Hematopoietic multipotent progenitor cell treated with erythropoietin and hydrocortisone succinate and interleukin-3 and kit ligand, for 8 days (in vitro differentiated cells): ENCODE data around the gene EPB41L4A.

ENCODE experiments used
- DNase-seq: peaks from one replicate; pipeline ENCODE4 v3.0.0-alpha.2; 2015

Gene EPB41L4A

GRCh38 chr5:112202694-112203093 is 216.4 kb downstream of the EPB41L4A start:
- DNase-seq: no peak

DNA sequence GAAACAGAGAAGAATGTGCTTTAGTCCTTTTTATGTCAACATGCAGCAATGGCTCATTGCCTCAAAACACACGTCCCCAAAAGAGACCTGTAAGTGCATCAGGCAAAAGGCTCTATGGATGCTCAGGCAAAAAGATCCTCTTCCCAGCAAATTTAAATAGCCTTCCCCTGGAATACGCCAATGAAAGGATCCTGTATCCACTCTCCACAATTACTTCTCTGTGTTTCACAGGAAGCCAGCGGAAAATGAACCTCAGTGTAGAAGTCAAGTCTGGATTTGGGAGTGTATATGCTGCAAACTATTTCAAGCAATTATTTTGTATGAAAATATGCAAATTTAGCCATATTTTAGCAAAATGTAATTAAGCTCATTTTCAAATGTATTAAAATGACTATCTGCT is 217.9 kb downstream of the EPB41L4A start:
- DNase-seq: no peak

GRCh38 chr5:112200131-112200530 is 218.9 kb downstream of the EPB41L4A start:
- DNase-seq: no peak

- DNase-seq: no peak
Measured at GRCh38 chr5:112196584-112196983, 222.5 kb downstream of the EPB41L4A start.

DNA sequence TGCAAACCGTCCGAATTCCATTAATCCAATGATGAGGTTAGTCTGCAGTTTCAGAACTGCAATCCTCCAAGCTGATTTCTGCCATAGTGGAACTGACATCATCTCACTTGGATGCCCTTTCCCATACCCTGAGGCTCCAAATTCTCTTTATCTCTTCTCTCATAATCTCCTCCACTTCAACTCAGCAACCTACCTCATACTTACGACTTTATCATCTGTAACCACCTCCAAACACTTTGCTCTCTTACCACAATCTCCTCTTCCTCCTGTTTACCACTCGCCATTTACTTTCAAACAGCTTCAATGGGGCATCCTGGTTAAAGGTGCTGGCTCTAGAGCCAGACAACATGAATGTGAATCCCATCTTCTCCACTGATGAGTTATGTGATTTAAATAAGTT is 223.2 kb downstream of the EPB41L4A start:
- no peak for DNase-seq

- no peak for DNase-seq
Measured at GRCh38 chr5:112192866-112193265, 226.2 kb downstream of the EPB41L4A start.

- DNase-seq: no peak
Measured at GRCh38 chr5:112192072-112192471, 227.0 kb downstream of the EPB41L4A start.

- no peak for DNase-seq
Measured at GRCh38 chr5:112189391-112189790, 229.7 kb downstream of the EPB41L4A start.

DNA sequence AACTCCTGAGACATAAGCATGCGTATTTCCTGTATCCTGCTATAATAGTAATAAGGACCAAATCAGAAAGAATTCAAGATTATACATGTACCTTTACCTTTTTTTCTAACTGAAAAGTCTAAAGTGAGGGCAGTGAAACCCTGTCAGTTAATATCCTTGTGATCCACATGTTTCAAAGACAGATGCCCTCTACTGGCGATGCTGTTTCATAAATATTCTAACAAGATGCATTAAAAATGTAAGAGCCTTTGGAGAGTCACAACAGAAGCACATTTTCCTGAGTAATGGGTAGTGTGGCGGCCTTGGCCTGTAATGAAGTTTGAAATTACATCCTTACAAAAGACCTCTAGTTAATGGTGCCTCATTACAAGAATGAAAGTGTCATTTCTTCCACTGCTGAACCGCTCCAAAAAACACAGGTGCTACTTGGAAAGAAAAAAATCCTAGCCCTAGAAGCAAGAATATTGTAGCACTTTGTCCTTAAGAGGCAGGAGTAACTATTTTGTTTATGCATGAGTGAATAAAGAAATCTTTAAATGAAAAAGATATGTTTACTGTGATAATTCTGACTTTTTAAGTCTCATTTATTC is 232.6 kb downstream of the EPB41L4A start:
- DNase-seq: peak; percentile 73

GRCh38 chr5:112183874-112184273 is 235.2 kb downstream of the EPB41L4A start:
- no peak for DNase-seq

- DNase-seq: no peak
Measured at GRCh38 chr5:112183103-112183711, 235.9 kb downstream of the EPB41L4A start.

DNA sequence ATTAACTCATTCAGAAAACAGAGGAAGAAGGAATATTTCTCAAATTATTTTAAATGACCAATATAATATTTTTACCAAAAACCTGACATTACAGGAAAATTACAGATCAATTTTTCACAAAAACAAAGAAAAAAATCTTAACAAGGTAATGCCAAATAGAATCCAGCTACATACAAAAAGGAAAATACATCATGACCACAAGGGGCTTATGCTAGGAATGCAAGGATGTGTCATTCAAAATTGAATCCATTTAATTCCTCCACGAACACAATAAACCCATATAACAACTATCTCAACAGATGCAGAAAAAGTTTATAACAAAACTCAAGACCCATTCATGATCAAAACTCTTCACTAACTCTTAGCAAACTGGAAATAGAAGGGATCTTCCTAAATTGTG is 239.8 kb downstream of the EPB41L4A start:
- no peak for DNase-seq

- peak; percentile 82 for DNase-seq
Measured at GRCh38 chr5:112174959-112175594, 244.0 kb downstream of the EPB41L4A start.

- no peak for DNase-seq
Measured at GRCh38 chr5:112165897-112166737, 253.0 kb downstream of the EPB41L4A start.

DNA sequence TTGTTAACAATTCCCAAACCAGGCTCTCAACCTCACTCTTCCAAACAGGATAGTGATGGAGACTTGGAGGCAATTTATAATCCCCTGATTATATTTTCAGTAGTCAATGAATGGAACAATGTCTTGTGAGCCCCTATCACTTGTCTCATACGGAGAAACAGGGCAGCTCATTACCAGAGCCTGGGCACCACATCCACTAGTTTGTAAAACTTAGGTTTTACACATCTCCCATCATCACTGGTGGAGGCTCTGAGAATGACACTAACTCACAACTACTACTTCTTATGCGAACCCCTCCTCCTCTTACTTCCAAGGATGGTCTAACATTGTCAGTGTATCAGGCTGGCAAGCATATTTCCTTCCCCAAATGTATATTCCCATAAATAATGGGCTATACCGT is 253.7 kb downstream of the EPB41L4A start:
- DNase-seq: no peak

DNA sequence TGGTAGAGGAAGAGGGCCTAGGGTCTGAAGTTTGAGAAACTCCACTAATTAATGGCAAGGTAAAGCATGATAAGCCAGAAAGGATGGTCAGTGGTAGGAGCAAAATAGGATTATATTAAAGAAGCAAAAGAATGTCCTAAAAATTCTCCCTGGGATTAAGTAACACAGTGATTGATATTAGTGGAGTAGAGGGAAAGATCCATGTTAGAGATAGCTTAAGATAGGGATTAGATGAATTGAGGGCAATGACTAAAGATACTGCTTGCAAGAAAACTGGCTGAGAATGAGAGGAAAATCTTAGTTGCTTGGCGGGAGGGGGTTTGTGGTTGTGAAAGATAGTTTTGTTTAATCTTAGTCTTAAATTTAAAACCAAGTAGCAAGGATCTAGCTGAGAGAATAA is 255.6 kb downstream of the EPB41L4A start:
- no peak for DNase-seq

DNA sequence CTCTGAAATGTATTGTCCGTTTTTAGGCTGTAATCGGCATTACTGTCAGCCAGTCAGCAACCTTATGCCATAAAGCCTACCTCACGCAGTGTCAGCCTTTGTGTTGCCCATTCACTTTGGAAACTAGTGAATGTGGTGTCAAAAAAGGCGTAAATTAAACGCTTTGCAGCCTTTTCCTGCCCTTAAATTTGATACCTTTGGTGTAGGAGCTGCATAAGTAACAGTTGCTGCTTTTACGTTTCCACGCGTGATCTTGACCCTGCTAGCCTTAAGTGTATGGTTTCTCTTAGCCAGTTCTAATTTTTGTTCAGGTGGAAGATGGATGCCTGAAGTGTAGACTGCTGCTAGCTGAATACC is 257.7 kb downstream of the EPB41L4A start:
- no peak for DNase-seq

GRCh38 chr5:112160652-112161391 is 258.3 kb downstream of the EPB41L4A start:
- peak; percentile 90 for DNase-seq

DNA sequence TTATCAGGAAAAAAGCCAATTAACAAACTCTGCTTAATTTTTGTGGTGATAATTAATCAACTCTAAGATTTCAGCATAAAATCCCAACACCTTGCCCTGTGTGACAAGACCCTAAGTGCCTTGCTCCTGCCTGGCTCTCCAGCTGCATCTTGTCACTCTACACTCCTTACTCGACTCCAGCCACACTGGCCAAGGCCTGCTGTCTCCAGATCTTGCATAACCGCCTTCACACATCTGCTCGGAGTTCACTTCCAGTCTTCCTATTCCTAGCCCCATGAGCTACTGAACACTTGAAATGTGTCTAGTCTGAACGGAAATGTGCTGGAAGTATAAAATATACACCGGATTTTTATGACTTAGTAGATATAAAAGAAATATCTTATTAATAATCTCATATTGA is 259.6 kb downstream of the EPB41L4A start:
- DNase-seq: no peak

DNA sequence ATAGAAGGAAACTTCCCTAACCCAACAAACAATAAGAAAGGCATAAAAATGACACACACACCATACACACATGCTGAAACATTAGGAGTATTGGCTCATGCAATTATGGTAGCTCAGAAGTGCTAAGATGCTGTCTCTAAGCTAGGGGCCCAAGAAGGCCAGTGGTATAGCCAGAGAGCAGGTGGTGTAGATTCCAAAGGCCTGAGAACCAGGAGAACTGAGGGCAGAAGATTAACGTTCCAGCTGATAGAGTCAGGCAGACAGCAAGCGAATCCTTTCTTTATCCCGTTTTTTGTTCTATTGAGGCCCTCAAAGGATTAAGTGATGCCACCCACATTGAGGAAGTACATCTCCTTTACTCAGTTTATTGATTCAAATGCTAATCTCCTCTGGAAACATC is 262.9 kb downstream of the EPB41L4A start:
- DNase-seq: no peak

DNA sequence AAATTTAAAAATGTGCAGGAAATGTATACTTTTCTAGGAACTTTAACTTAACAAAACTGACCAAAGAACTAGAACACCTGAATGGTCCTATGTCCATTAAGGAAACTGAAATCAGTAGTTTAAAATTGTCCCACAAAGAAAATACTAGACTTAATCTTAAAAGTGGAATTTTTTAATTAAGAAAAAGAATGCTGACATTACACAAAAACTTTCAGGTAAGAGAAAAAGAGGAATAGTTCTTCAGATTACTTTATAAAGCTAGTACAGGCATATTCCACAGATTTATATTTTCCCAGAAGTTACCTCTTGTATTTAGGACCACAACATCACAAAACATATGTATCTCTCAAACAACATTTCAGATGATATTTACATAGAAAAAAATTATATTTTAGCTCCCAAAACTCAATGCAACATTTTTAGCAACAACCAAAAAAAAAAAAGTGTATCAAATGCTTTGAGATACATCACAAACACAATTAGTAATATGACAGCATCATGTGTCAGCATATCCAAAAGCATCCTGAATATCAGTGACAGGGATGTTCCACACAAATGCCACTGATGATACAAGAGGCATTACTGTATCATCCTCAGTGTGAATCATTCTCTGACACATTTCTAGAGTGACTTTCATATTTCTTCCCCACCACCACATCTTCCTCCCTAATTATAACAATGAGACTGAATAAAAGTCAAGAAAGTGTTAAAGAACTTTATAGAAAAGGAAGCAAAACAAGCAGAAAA is 264.0 kb downstream of the EPB41L4A start:
- no peak for DNase-seq

DNA sequence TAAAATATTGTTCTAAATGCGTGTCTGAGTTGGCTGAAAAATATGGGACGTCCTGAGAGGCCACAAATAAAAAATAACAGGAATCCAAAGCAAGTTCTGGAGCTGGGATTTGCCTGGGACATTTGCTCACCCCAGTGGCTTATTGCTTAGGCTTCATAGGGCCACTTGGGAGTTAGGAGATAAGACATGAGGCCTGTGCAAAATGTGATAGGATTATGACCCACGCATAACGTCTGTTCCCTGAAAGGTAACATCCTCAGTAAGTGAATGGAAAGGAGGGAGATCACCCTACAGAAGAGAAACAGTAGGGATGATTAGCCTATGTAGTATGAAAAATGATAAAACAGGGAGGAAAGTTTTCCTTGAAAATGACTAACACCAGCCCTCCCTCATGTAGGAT is 269.4 kb downstream of the EPB41L4A start:
- DNase-seq: no peak
